HG02852 (cell line): Measurements from ENCODE around the gene DDX5.

Source experiments
- ATAC-seq: cut with Tn5 transposase; IDR thresholded peaks from one replicate; pipeline ENCODE4 v1.9.1; 2021; ENCODE audit warnings: mild to moderate bottlenecking, moderate library complexity; ENCODE audit not compliant: unreplicated experiment

DDX5 gene

DNA sequence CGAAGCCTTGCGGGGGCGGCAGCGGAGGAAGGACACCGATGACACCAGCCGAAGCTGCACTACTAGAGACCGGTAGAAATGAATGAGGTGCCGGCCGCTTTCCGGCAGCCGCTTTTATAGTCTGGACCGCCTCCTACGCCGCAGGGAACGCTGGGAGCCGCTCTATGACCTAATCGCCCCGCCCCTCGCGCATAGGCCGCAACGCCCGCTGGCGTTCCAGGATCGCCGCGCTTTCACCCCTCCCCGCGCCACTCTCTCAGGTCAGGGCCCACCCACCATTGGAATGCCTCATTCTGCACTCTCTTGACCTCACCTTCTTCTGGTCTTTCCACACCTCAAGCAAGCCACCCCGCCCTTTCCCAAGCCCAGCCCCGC is at the start of gene DDX5:
DDX5 (minus strand) TSS at position 89 of the 375 bp plus-strand sequence. CDS start 170 bp downstream, outside the sequence.
- no peak for ATAC-seq

DNA sequence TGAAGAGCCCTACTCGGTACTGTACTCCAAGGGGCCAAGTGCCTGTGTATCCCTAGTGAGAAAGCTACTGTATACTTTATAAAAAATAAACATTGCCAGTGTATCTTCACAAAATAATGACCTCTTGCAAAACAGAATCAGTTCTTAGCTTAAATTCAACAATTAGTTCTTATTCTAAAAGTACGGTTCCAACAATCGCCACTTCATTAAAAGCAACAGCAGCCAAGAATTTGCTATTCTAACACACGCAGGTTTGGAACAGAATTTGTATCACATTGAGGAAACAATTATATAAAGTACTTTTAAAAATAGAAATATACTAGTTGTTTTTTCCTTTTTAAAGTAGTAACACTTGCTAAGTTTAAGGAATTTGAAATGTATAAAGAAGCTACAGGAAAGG is 49.2 kb upstream of the DDX5 start:
- no peak for ATAC-seq

DNA sequence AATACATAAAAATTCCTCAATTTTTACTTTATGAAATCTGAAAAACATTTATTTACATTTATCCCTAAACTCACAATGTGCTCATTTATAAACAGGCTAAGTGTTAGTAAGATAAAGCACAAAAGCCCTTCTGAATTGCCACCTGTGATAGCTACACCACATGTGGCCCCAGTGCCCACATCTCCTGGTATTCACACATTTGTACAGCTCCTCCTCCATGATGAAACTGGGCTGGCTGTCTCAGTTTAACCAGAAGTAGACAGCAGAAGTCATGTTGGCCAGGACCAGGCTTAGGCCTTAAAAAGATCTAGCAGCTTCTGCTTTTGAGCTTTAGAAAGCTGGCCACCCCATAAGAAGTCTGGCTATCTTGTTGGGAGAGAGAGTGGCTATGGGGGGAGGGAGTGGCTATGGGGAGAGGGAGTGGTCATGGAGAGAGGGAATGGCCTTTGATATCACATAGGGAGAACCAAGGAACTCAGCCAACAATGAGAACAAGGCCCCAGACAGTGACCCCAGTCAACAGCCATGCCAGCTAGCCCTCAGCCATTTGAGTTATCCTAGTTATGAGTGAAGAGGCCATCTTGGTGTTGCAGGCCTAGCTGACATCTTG is 48.0 kb upstream of the DDX5 start:
- ATAC-seq: no peak

DNA sequence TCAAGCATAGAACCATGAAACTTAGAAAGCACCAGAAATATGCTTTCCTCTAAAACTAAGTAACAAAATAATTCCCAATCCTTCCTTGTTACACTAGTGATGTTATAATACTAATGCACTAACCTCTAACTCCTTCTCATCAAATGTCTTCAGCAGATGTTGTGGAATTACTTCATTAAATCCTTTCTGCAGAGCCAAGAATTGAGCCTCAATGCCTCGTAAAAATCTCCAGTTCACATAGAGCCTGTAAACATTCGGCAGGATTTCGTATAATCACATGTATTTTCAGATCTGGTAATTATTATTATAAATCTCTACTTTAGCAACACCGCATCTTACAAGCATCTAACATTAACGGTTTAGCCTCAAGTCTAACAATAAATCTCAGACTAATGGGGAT is 45.4 kb upstream of the DDX5 start:
- no peak for ATAC-seq

DNA sequence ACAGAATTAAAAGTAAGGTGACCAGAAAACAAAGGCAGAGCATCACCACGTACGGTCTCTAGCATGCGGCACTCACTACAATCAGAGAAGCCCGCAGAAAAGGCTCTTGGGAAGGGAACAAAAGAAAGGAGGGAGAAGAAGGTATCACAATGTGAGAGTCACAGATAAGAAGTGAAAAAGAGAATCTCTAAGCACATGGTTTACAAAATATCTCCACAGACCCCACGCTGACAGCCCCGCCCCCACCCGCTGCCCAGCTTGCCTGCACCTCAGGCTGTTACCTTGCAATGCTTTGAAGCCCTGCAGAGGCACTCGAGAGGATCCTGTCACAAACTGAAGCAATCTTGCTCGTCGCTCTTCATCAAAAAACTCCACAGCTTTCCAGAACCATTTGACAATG is 41.2 kb upstream of the DDX5 start:
- ATAC-seq: no peak

DNA sequence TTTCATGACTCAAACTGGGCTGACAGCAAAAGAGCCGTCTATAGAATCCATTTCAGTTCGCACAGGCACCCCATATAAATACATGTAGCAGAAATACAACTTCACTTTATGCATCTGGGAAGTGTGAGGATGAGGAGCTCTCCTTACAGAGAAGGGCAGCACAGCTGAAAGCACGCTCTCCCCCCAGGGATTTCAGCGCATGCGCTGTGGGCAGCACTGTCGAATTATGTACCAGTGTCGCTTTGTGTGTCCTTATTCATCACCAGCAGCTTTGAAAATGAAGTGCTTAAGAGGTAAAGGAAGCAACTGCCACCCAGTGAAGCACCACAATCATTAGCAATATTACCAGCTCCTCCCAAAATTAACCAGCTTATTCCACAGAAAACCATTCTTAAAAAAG is 40.6 kb upstream of the DDX5 start:
- no peak for ATAC-seq

DNA sequence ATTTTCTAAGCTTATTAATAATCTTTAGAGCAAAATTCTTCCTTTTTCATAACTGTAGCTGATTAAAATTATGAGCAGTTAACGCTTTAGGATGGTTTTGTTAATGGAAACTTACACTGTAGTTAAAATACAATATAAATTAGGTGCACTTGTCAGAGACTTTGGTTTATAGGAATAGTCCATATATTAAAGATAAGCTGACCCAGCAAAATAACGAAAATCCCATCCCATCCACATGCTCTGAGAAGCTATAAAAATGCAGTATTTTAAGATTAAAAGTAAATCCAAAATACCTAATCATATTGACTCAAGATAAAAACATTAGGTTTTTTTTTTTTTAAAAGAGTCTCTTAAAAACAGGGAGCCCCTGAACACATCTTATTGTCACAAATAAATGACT is 38.7 kb upstream of the DDX5 start:
- ATAC-seq: no peak

DNA sequence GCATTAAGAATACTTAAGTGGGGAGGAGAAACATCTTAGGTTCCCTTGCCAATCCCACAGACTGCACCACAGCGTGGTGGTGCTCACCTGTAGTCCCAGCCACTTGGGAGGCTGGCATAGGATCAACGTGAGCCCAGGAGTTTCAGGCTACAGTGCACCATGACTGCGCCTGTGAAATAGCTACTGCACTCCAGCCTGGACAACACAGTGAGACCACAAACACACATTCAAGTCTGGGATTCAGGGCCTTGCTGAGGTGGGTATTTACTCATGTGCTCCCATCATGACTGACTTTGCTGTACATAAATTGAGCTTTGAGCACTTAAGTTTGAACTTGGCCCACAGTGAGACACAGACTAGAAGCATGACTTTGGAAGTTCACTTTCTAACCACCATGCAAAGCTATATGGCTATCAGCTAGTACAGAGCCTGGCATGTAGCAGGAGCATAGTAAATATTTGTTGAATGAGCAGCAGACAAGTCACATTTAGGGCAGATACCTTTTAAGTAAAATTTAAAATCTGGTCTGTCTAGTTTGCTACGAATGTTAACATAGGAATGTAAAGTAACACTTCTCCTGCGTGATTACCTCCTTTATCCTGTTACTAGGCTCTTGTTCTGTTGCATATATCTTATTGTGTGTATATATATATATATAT is 34.2 kb upstream of the DDX5 start:
- ATAC-seq: no peak

DNA sequence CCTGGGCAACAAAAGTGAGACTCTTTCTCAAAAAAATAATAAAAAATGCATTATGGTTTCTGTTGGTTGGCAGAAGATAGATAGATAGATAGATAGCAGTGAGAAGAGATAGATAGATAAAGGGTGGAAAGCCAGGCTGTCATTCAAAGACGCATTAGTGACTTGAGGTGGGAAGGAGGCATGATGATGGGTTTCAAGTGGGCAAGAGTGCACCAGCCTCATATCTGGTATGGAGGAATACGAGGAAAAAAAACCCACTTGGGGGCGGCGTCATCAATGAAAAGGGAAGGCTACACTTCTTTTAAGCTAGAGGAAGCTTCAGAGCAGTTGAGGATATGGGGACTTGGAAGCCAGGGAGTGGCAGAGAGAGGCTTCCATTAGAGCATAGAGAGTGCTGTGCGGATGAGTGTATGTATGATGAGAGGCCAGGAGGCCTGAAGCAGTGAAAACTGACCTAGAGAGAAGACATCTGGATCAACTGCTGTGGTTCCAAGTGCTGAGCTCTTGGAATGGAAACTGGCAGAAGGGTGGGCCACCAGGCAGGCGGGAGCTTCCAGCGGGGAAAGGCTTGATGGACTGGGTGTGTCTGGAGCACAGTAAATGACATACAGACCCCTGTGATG is 32.5 kb upstream of the DDX5 start:
- ATAC-seq: no peak

DNA sequence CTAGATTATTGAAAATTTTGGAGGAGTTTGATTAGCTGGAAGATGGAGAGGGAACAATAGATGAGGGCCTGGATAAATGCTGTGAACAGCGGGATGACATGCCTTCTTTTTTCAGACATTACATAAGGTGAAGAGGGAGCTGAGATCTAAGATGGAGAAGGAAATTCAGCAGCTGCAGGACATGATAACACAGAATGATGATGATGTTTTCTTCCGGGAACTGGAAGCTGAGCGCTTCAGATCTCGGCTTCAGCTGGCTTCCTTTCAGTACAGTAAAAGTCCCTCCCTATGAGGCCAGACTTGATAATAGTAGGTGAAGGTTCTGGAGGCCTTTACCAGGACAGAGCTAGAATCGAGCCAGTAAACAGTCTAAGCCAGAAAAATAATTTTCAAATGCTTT is 31.4 kb upstream of the DDX5 start:
- no peak for ATAC-seq

DNA sequence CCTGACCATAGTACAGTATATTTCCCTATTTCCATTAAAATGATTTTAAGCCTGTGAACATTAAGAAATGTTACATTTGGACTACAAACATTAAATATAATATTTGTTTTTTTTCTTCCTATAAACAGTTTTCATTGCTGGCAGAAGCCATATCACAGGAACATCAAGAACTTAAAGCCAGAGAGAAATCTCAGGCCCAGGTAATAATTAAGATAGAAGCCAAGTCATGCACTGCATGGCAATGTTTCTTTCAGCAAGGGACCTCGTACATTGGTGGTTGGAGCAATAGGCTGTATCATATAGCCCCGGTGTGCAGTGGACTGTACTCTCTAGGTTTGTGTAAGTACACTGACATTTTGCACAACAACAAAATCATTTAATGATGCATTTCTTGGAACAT is 30.8 kb upstream of the DDX5 start:
- no peak for ATAC-seq

DNA sequence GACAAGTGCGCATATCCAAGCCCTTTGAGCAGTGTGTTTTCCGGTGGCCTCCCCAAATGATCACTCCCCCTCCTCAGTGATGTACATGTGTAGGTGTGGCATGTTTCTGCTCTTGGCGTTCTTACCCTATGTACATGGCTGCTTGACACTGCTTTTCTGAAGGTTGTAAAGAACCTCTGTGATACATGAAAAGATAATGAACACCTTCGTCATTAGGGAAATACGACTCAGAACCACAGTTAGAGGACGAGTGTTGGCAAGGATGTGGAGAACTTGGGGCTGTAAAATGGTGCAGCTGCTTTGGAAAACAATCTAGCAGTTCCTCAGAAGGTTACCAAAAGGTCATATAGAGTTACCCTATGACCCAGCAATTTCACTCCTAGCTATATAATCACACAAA is 29.3 kb upstream of the DDX5 start:
- ATAC-seq: no peak

DNA sequence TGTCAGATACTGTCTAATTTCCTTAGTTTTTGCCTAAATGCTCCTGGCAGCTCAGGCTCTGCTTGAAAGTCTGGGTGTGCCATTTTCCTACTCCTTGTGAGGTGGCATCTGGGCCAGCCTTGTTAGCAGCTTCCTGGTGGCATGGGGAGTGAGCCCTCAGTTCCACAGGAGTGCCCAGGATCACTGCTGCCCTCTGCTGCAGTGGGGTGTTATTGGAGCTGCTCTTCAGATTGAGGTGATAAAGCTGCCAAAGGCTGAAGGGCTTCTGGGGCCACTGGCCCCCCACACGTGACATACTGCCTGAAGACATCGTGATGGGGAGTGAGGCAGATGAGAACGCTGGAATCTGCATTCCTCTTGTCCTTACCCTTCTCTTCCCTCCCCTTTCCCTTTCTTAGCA is 28.1 kb upstream of the DDX5 start:
- ATAC-seq: no peak

DNA sequence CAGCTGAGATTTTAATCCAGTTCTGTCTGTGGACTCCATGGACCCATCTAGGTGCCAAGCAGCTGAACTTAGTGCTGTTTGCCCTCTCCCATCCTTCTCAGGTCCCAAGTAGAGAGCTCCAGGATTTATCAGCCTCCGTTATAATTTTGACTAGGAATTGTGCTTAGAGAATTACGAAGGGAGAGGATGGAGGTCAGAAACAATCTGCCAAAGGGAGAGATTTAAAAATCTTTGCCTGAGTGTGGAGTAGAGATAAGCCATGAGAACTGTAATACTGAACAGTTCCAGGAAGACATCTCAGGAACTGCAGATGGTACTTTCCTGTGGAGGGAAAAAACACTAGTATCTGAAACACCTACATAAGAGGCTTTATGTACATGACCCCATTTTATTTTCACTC is 27.7 kb upstream of the DDX5 start:
- ATAC-seq: no peak

DNA sequence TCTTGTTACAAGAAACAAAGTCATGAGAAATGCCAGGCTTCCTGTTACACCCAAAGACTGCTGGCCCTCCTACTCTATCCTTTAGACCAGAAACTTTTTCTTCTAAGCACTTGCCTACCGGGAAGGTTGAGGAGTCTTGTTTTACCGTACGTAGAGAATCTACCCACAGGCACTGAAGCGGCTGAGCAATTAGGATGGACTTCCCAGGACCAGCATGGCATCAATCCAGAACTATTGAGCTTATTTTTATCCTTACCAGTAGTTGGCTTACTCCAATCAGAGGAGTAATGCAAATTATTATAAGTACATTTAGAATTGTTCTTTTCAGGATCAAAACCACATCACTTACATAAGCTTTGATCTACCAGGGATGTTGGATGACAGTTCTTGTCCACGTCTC is 26.3 kb upstream of the DDX5 start:
- ATAC-seq: no peak

DNA sequence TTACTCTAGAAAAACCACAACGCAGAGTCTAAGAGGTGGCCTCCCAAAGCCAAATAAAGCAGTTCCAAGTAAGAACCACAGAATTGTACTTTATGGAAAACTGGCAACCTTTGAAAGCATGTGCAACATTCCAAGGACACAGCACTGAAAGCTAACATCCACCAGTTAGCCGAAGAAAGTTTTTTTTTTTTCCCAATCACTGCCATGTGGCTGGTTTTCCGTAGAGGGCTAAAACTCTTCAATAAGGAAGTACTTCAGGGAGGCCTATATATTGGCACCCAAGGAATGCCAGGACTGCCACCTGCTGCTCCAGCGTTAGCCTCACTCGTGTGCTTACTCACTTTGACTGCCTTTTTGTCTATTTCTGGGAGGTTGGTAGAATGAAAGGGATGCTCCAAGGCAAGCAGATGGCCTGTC is 25.9 kb upstream of the DDX5 start:
- ATAC-seq: no peak

DNA sequence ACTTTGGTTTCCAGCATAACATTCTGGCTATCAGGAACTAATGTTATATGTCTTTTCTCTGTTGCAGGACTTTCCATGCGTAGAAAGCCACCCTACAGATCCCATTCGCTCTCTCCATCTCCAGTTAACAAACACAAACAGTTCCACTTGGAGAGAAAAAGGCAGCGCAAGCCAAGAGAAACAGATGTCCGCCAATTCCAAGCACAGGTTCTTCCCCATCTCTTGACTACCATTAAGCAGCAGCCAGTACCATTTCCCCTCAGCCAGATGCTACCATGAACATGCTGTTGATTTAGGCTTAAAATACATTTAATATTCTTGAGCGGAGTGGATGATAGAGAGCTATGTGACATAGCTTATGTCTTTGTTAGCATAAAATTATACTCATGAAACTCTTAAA is 23.1 kb upstream of the DDX5 start:
- no peak for ATAC-seq

DNA sequence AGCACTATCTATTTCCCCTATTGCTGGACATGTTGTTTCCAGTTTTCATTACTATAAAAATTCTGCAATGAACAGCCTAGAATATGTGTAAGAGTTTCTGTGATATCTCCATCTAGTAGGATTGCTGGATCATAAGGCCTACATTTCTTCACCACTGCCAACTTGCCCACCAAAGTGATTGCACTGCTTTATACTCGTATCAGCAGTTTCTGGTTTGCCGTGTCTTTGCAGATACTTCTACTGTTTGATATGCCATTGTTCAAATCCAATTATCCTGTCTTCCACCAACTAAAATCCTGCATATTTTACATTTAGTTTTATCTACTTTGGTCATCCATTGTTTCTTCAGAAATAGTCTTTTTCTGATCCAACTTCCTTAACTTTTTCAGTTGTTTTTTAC is 21.8 kb upstream of the DDX5 start:
- no peak for ATAC-seq

DNA sequence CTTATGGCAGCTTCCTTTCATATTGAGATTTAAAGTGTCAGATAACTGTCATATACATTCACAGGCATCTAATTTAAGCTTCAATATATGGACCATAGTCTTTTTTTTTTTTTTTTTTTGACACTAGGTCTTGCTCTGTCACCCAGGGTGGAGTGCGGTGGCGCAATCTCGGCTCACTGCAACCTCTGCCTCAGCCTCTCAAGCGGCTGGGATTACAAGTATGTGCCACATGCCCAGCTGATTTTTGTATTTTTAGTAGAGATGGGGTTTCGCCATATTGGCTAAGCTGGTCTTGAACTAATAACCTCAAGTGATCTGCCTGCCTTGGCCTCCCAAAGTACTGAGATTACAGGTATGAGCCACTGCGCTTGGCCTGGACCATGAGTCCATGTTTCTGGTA is 14.3 kb upstream of the DDX5 start:
- no peak for ATAC-seq

DNA sequence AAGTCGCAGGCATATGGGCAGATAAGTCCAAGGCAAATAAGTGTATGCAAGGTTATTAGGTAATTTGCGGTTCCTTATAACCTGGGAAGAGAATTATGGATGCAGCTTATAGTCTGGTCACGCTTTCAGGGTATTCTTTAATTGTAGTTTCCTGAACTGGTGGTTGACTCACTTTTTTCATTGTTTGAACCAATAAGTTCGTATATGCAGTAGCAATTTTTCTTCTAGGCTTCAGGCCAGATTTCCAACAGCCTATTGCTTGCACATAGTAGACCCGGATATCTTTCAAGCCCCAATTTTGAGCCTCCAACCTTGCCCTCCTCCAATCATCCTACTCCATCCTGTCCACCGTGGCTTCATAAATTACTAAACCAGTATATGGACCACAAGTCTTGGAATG is 13.5 kb upstream of the DDX5 start:
- no peak for ATAC-seq

DNA sequence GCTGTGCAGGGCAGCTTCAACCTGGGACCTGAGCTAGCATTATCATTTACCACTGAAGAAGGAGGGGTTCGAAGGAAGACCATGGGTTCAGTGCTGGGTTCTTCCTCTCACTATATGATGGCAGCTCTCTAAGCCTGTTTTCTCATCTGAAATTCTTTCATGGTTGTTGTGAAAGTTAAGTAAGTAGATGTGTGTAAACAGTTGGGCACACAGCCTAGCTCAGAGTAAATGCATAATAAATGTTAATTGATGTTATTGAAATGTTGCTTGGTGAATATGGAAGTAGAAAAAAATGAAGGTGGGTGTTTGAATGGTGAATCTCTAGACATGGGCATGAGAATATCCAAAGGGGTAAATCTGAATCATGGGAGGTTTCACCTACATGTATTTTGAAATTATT is 9.7 kb upstream of the DDX5 start:
- no peak for ATAC-seq

DNA sequence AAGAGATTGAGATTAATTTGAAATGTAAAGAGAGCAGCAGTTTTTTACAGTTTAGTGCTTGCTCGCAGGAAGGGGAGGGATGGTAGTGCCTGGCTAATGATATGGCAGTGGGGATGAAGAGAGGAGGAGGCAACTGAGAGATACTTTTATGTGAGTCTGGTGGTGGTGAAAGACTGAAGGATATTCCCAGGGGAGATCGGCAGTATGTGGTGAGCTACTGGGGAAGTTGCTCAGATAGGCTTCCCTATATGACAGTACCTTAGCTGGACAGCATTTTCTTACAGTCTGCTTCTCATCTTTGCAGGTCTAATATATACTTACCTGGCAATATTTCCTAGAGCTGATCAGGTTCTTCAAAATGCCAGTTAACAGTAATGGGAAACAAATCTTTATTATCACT is 9.3 kb upstream of the DDX5 start:
- ATAC-seq: no peak

DNA sequence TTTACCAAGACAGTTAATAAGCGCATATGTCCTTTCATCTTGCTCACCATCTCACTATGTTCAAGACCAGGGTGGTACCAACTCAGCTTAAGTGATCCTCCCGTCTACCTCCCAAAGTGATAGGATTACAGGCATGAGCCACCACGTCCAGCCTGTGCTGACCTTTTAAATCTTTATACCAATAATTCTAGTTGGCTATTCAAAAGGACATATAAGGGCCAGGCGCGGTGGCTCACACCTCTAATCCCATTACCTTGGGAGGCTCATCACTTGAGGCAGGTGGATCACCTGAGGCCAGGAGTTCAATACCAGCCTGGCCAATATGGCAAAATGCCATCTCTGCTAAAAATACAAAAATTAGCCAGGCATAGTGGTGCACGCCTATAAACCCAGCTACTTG is 3.1 kb upstream of the DDX5 start:
- no peak for ATAC-seq
